Cardiac muscle cell (in vitro differentiated cells and primary cell): Measurements from ENCODE around the gene RETSAT. TPM values are rescaled to one million over a fixed set of nuclear protein-coding genes. Genes with fewer than 3 reads are reported as not detected.
"Not testable (repeated sequence)": the region's sequence is repeated elsewhere in the genome, so short reads cannot be mapped to it uniquely, and the experiment has no call there.

Source experiments
- DNase-seq, 2 donors: peaks; one replicate each; pipeline versions ENCODE4 v3.0.0 to v3.0.0-alpha.2; 2010 to 2017; ENCODE audit warnings: low read depth in 1 of 2, low spot score in 1 of 2
- H3K27ac ChIP-seq: fragments of 200-600 bp; sonication (generic); 2 replicates; pipeline ENCODE4 v1.5.1; 2016
- H3K27me3 ChIP-seq: fragments of 200-600 bp; sonication (generic); 2 replicates; pipeline ENCODE4 v1.6.0; 2016; ENCODE audit warnings: control low read depth
- H3K36me3 ChIP-seq: fragments of 200-600 bp; sonication (generic); 2 replicates; pipeline ENCODE4 v1.5.1; 2016; ENCODE audit warnings: control low read depth
- H3K4me1 ChIP-seq: fragments of 200-600 bp; sonication (generic); 2 replicates; pipeline ENCODE4 v1.8.1; 2017; ENCODE audit warnings: low read depth, mild to moderate bottlenecking, mixed run types
- H3K4me3 ChIP-seq: fragments of 200-600 bp; sonication (generic); 2 replicates; pipeline ENCODE4 v1.5.1; 2016; ENCODE audit warnings: mild to moderate bottlenecking
- H3K9me3 ChIP-seq: fragments of 200-600 bp; sonication (generic); 2 replicates; pipeline ENCODE4 v1.5.1; 2017; ENCODE audit warnings: low read depth, mild to moderate bottlenecking, control low read depth
- CTCF ChIP-seq: IDR thresholded peaks from 2 replicates; pipeline ENCODE4 v1.5.1; 2012; ENCODE audit warnings: low read depth, mild to moderate bottlenecking, low read length
- polyA plus RNA-seq: library from polyadenylated mRNA; unstranded; fragments of >200 nt; fragmentation: Nextera tagmentation; extraction: Ambion mirVana; gene quantifications from 2 replicates; pipeline ENCODE4 v1.2.1, GENCODE V29; 2016
- total RNA-seq: library from RNA; depleted of rRNA; stranded (reverse); fragments of >200 nt; gene quantifications from 2 replicates; pipeline ENCODE4 v1.2.3, GENCODE V29; 2016

Gene RETSAT
- total and polyA plus RNA-seq, 2 experiments from 2014 or later, result 5.7 to 17.6 TPM

DNA sequence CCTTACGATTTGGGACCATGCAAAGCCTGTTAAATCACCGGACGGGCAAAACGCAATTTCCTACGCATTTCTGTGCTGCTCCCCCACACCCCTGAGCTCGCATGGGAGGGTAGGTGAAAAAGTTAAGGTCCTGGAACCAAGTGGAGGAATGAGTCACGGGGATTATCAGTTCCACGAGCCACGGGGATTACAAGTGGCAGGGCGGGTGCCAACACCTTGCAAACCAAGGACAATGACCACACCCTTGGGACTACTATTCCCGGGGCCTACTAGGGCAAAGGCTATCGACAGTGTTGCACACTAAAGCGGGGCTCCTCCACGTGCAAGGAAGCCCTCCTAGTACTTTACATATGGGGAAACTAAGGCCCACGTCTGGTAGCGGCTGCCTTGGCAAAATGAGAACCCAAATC is 447 bp downstream of the RETSAT start:
- DNase-seq, result peak in 1 of 2 donors; percentile 37
- Histone ChIP-seq H3K36me3 (peaks cover 3% of the 10 kb centered on the region), H3K4me1 (no peaks in the 10 kb centered on the region), H3K4me3 (peak overlapping the region; percentile 51), H3K9me3 (no peaks in the 10 kb centered on the region), H3K27ac (peak overlapping the region; percentile 65), H3K27me3 (no peaks in the 10 kb centered on the region)
- no peak for TF ChIP-seq CTCF

- Histone ChIP-seq H3K4me3 (no peak overlapping the region), H3K36me3 (no peaks in the 10 kb centered on the region), H3K4me1 (no peaks in the 10 kb centered on the region), H3K9me3 (no peaks in the 10 kb centered on the region), H3K27ac (no peak overlapping the region), H3K27me3 (no peaks in the 10 kb centered on the region)
- no peak for DNase-seq
- TF ChIP-seq CTCF, result no peak
Measured at GRCh38 chr2:85347599-85347998, 6.7 kb downstream of the RETSAT start.

GRCh38 chr2:85344356-85344954 is 9.9 kb downstream of the RETSAT start:
- no peak for TF ChIP-seq CTCF
- Histone ChIP-seq H3K27me3 (no peaks in the 10 kb centered on the region), H3K36me3 (no peaks in the 10 kb centered on the region), H3K27ac (no peak overlapping the region), H3K4me3 (no peak overlapping the region), H3K9me3 (no peaks in the 10 kb centered on the region), H3K4me1 (no peaks in the 10 kb centered on the region)
- no peak for DNase-seq

GRCh38 chr2:85343207-85343895 is 11.0 kb downstream of the RETSAT start:
- H3K4me3 ChIP-seq, H3K36me3 ChIP-seq, DNase-seq, H3K27ac ChIP-seq, H3K27me3 ChIP-seq, H3K9me3 ChIP-seq, H3K4me1 ChIP-seq: not testable (repeated sequence)

- no peak for TF ChIP-seq CTCF
- Histone ChIP-seq H3K9me3 (no peaks in the 10 kb centered on the region), H3K27ac (no peak overlapping the region), H3K4me3 (no peak overlapping the region), H3K27me3 (no peaks in the 10 kb centered on the region), H3K36me3 (no peaks in the 10 kb centered on the region), H3K4me1 (no peaks in the 10 kb centered on the region)
- no peak for DNase-seq
Measured at GRCh38 chr2:85342156-85342555, 12.2 kb downstream of the RETSAT start.

- Histone ChIP-seq H3K27ac (no peak overlapping the region), H3K27me3 (no peaks in the 10 kb centered on the region), H3K4me3 (no peak overlapping the region), H3K9me3 (no peaks in the 10 kb centered on the region), H3K4me1 (no peaks in the 10 kb centered on the region), H3K36me3 (no peaks in the 10 kb centered on the region)
- no peak for DNase-seq
- no peak for TF ChIP-seq CTCF
Measured at GRCh38 chr2:85341269-85342029, 12.9 kb downstream of the RETSAT start.
